ENCODE measurements around the gene HPN. TPM values are rescaled to one million over a fixed set of nuclear protein-coding genes. Genes with fewer than 3 reads are reported as not detected.

The HPN gene
- total and polyA plus RNA-seq, 2 of the 13 experiments (the other 11 are each of a cell fraction or from before 2014, with no cell fraction given), result 46.7 to 261 TPM

DNA sequence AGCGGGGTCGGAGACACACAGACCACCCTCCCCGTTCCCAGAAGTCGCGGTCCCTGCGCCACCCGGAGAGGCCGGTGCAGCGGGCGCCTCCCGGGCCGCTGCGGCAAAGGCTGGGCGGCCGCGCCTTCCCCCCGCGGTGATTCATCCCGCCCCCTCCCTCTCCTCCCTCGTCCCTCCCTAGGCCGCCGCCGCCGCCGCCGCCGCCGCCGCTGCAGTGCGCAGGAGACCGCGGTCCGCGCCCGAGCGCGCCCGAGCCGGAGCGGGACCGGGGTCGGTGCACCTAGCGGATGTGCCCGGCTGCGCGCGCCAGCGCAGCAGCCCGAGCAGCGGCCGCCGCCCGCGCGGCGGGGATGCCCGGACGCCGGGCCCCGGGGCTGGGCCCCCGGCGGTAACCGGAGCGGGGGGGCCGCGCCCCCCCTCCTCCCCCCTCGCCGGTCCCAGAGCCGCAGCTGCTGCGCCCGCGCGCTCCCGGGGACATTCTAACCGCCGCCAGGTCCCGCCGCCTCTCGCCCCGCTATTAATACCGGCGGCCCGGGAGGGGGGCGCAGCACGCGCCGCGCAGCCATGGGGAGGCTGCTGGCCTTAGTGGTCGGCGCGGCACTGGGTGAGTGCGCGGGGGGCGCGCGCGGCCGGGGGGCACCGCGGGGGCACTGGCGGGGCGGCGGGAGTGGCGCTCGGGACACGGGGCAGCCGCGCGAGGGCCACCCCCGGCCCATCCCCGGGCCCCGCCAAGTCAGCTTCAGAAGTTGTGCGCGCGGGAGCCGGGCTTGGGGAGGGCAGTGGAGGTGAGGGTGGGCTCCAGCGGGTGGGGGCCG is 11.1 kb upstream of the HPN start, which contains the start of gene SCN1B (continued):
- TF ChIP-seq REST (IDR thresholded peaks at IDR 0.05; ENCODE audit: borderline replicate concordance in 1 of 2, low read depth in 1 of 2, low read length in 2 of 2), result no peak
- TF ChIP-seq FIP1L1 (IDR thresholded peaks at IDR 0.05; ENCODE audit: borderline replicate concordance, insufficient read depth, low read depth, low read length), result no peak
- no peak for TF ChIP-seq TMF1 (CRISPR knock-in tag; IDR thresholded peaks at IDR 0.05; ENCODE audit: low read depth)
- no peak for TF ChIP-seq BCL3 (CRISPR knock-in tag; IDR thresholded peaks at IDR 0.05)
- no peak for TF ChIP-seq ELF1 (CRISPR knock-in tag; IDR thresholded peaks at IDR 0.05)
- no peak for TF ChIP-seq ZNF333 (CRISPR knock-in tag; IDR thresholded peaks at IDR 0.05; ENCODE audit: borderline replicate concordance)
- peak; percentile 12; the same call in 1 of the 2 replicates for TF ChIP-seq BCL6 (CRISPR knock-in tag; IDR thresholded peaks at IDR 0.05)
- TF ChIP-seq ZMYM2 (CRISPR knock-in tag; IDR thresholded peaks at IDR 0.05), result no peak
- no peak for TF ChIP-seq LCORL (IDR thresholded peaks at IDR 0.05)
- TF ChIP-seq LCORL (CRISPR knock-in tag; IDR thresholded peaks at IDR 0.05), result no peak
- peak; percentile 12; the same call in 1 of the 2 replicates for TF ChIP-seq ZFX (CRISPR knock-in tag; IDR thresholded peaks at IDR 0.05; ENCODE audit: low read depth)
- TF ChIP-seq SPEN (CRISPR knock-in tag; IDR thresholded peaks at IDR 0.05; ENCODE audit: low read depth), result no peak
- peak; percentile 37; the same call in 1 of the 2 replicates for TF ChIP-seq ZNF687 (CRISPR knock-in tag; IDR thresholded peaks at IDR 0.05)
- no peak for TF ChIP-seq ZFP1 (CRISPR knock-in tag; IDR thresholded peaks at IDR 0.05)
- no peak for TF ChIP-seq KLF6 (CRISPR knock-in tag; IDR thresholded peaks at IDR 0.05)
- no peak for TF ChIP-seq ZNF382 (CRISPR knock-in tag; IDR thresholded peaks at IDR 0.05; ENCODE audit: borderline replicate concordance)
- no peak for TF ChIP-seq ERF (CRISPR knock-in tag; IDR thresholded peaks at IDR 0.05)
- TF ChIP-seq FOXA3 (CRISPR knock-in tag; IDR thresholded peaks at IDR 0.05), result no peak
- TF ChIP-seq MEF2D (CRISPR knock-in tag; IDR thresholded peaks at IDR 0.05), result no peak
- TF ChIP-seq ZNF331 (CRISPR knock-in tag; IDR thresholded peaks at IDR 0.05), result no peak
- peak; percentile 45; the same call in 1 of the 2 replicates for TF ChIP-seq RBFOX2 (IDR thresholded peaks at IDR 0.05; ENCODE audit: low read depth, low read length)
- TF ChIP-seq ZIK1 (CRISPR knock-in tag; IDR thresholded peaks at IDR 0.05; ENCODE audit: borderline replicate concordance, low read depth), result no peak
